Transverse colon (tissue), 4 donors: ENCODE data around the gene FCHSD2.

ENCODE experiments used
- POLR2A ChIP-seq: fragments of 450-650 bp; IDR thresholded peaks from one replicate; pipeline ENCODE4 v1.6.1; 2016; ENCODE audit warnings: antibody characterized with exemption, mild to moderate bottlenecking, moderate library complexity
- POLR2AphosphoS5 ChIP-seq, 3 donors: sonication (generic); formaldehyde crosslinking; IDR thresholded peaks; one replicate each; pipeline ENCODE4 v1.6.1; 2016; ENCODE audit warnings: antibody characterized with exemption in 3 of 3
- TF ChIP-seq, protein P1 (sequence below), 5 experiments: fragments of 200-600 bp in 3 of 5; fragments of 450-650 bp in 2 of 5; sonication (generic) in 3 of 5; IDR thresholded peaks; 1 replicate in 2 of 5; 2 replicates in 3 of 5; pipeline ENCODE4 v1.5.1; 2016 to 2017; ENCODE audit warnings: antibody characterized with exemption in 5 of 5, inconsistent platforms in 3 of 5, mild to moderate bottlenecking in 2 of 5, moderate library complexity in 1 of 5

DNA sequence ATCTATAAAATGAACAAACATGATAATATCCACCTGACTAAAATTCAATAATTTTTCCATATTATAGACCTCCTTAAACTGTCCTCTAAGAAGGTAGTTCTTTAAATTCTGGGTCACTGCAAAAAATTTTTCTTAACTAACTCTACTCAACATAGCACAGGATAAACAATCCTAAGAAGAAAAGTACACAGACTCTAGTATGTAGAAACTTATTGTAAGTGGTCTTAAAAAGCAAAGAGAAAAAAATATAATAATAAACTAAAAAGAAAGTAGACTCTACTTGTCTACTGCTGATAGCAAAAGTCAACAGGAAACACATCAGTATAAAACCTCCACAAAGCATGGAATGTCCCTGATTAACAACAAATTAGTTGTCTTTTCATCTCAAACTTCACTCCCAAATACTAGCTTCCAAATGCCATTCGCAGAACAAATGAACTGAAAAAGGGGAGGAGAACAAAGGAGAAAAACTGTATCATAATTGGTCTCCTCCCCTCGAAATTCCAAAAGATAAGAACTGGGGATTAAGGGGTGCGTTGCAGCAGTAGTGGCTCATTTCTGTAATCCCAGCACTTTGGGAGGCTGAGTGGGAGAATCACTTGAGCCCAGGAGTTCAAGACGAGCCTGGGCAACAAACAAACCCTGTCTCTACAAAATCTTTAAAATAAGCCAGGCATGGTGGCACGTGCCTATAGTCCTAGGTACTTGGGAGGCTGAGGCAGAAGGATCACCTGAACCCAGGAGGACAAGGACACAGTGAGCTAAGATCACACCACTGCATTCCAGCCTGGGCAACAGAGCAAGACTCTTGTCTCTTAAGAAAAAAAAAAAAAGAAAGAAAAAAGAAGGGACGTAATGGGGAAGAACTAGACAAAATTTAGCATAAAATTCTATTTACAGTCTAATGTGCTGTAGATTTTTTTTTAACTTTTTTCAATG is 6.5 kb downstream of the FCHSD2 start:
- TF ChIP-seq, protein P1, sequence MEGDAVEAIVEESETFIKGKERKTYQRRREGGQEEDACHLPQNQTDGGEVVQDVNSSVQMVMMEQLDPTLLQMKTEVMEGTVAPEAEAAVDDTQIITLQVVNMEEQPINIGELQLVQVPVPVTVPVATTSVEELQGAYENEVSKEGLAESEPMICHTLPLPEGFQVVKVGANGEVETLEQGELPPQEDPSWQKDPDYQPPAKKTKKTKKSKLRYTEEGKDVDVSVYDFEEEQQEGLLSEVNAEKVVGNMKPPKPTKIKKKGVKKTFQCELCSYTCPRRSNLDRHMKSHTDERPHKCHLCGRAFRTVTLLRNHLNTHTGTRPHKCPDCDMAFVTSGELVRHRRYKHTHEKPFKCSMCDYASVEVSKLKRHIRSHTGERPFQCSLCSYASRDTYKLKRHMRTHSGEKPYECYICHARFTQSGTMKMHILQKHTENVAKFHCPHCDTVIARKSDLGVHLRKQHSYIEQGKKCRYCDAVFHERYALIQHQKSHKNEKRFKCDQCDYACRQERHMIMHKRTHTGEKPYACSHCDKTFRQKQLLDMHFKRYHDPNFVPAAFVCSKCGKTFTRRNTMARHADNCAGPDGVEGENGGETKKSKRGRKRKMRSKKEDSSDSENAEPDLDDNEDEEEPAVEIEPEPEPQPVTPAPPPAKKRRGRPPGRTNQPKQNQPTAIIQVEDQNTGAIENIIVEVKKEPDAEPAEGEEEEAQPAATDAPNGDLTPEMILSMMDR (IDR thresholded peaks at IDR 0.05): no peak
- TF ChIP-seq POLR2A: no peak
- TF ChIP-seq POLR2AphosphoS5 (IDR thresholded peaks at IDR 0.05): no peak
